Epithelial cell of umbilical artery (primary cell): ENCODE measurements around the gene SPR. TPM values are rescaled to one million over a fixed set of nuclear protein-coding genes. Genes with fewer than 3 reads are reported as not detected.

Experiments
- total RNA-seq: library from RNA; depleted of rRNA; stranded (reverse); fragments of >200 nt; gene quantifications from 2 replicates; pipeline ENCODE4 v1.2.3, GENCODE V29; 2014

SPR gene
- total RNA-seq: 51.6 and 74.0 TPM in 2 replicates

GRCh38 chr2:72887032-72887739 lies at the start of gene SPR:
TSS of gene SPR (plus strand) at chr2:72887408. CDS start at chr2:72887433, 25 bp downstream.

DNA sequence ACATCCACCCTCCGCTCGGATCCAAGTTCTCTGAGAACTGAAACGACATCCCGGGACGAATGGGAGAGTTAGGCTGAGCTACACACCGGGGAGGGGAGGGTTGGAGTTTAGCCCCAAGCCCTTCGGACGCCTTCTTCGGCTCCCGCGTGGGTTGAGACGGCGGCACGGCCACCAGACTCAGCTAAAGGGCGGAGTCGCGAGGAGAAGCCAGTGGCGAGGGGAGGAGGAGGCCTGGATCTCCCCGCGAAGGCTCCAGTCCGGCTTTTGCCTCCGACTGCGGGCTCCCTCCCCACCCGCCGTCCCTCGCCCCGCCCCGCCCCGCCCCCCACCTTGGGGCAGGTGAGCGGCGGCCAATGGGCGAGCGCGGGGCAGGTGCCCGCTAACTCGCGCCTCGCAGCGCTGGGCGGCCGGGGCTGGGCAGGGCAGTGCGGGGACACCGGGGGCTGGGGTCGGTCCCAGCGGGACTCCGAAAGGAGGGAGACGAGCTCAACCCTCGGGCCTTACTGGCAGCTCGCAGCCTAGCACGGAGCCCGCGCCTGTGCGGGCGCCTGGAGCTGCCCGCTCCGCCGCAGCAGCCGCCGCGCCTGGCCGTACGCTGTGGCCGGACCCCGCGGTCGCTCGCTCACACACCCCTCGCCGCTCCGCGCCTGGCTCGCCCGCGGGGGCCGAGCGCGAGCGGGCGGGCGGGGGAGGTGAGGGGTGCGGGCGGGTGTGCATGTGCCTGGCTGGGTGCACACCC lies 30.1 kb downstream of the SPR start, which contains the start of gene EMX1:
Gene EMX1 (plus strand): TSS at position 382 of the 739 bp plus-strand sequence. CDS start 334 bp downstream, at position 716.

Other genes with a start within 250 kb of the SPR start
- gene EXOC6B, start 61.4 kb upstream of the SPR start, total RNA-seq: 14.9 and 30.9 TPM in 2 replicates
- not detected in 2 replicates for gene EMX1, start 30.1 kb downstream of the SPR start, total RNA-seq
- gene SFXN5, start 184.3 kb downstream of the SPR start, total RNA-seq: 8.1 and 10.8 TPM in 2 replicates
- 26.3 and 30.4 TPM in 2 replicates for gene RAB11FIP5, start 225.5 kb downstream of the SPR start, total RNA-seq